Sciatic nerve (tissue), 2 donors: Measurements from ENCODE around the gene PPP3R1. TPM values are rescaled to one million over a fixed set of nuclear protein-coding genes. Genes with fewer than 3 reads are reported as not detected.

Experiments used
- ATAC-seq: fragments of 200-7000 bp; cut with Tn5 transposase; one replicate; pipeline ENCODE4 v1.9.1; 2020; ENCODE audit warnings: mild to moderate bottlenecking, moderate library complexity
- DNase-seq: peaks from one replicate; pipeline ENCODE4 v3.0.0-alpha.2; 2020; ENCODE audit warnings: low spot score
- intact Hi-C: fragments of 100-400 bp; cut with DNase I; formaldehyde crosslinking; loops from one replicate; pipeline ENCODE4 v1.14.2; 2022
- total RNA-seq: library from RNA; stranded (reverse); fragmentation: NEBNext Ultra II Directional; extraction: Animal tissue kit (Norgen Biotek cat#: 25700); gene quantifications from one replicate; pipeline ENCODE4 v1.2.1, GENCODE V29; 2021
- donor health status: DM: no; HTN: no; CAD: no.
- donor health status: DM: no; HTN: no; CAD: no.

The PPP3R1 gene
- total RNA-seq, 1 donor from 2014 or later, result 64.0 TPM

GRCh38 chr2:68272246-68272994, 20.1 kb upstream of the PPP3R1 start:
- intact Hi-C loops, result no loop called here
- peak; percentile 92 for ATAC-seq

DNA sequence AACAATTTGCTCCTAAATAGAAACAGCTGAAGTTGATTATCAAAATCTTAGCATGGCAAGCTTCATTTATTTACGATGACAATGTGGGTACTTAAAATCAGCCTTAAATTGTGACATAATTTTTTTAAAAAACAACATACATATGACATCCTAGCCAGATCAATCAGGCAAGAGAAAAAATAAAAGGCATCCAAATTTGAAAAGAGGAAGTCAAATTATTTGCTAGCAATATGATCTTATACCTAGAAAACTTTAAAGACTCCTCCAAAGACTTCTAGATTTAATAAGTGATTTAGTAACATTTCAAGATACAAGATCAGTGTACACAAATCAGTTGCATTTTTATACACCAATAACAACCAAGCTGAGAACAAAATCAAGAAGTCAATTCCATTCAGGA, 14.3 kb upstream of the PPP3R1 start:
- intact Hi-C loops, result no loop called here
- ATAC-seq (no peak), DNase-seq (no peak)

More at GRCh38 chr2:68272246-68272994, 20.1 kb upstream of the PPP3R1 start:
- no peak for DNase-seq

GRCh38 chr2:68263632-68264031, 11.3 kb upstream of the PPP3R1 start:
- no peak for DNase-seq
- no peak for ATAC-seq
- intact Hi-C loops, result no loop called here

DNA sequence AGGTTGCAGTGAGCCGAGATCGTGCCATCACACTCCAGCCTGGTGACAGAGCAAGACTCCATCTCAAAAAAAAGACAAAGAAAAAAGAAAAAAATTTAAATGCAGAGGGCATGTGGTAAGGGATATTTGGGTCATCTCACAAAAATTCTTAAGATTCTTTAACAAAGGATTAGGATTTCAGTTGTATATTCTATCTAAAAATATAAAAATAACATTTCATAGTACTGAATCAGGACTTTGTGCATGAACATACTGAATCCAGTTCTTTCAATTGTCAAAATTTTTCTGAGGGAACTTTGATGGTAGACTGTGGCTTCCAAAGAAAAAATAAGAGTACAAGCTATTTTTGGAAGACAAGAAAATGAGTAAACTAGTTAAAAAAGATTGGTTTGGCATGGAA, 6.5 kb upstream of the PPP3R1 start:
- no peak for ATAC-seq
- intact Hi-C loops, result no loop called here
- no peak for DNase-seq

DNA sequence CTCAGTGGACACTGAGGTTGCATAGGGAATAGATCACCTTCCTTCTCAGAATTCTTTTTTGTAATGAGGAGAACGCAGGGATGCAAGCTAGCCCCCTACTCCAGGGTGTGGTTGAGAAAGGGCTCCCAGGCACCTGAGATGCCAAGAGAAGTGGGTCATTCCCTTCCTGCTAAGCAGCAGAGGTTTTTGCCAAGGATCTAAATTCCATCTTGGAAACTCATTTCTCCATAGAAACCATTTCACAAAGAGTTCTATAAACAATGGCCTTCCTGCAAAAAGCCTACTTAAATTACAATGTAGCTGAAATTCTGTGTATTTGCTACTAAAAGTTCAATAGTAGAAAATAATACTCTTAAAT, 3.7 kb upstream of the PPP3R1 start:
- ATAC-seq (no peak), DNase-seq (no peak)
- intact Hi-C loops, result no loop called here

DNA sequence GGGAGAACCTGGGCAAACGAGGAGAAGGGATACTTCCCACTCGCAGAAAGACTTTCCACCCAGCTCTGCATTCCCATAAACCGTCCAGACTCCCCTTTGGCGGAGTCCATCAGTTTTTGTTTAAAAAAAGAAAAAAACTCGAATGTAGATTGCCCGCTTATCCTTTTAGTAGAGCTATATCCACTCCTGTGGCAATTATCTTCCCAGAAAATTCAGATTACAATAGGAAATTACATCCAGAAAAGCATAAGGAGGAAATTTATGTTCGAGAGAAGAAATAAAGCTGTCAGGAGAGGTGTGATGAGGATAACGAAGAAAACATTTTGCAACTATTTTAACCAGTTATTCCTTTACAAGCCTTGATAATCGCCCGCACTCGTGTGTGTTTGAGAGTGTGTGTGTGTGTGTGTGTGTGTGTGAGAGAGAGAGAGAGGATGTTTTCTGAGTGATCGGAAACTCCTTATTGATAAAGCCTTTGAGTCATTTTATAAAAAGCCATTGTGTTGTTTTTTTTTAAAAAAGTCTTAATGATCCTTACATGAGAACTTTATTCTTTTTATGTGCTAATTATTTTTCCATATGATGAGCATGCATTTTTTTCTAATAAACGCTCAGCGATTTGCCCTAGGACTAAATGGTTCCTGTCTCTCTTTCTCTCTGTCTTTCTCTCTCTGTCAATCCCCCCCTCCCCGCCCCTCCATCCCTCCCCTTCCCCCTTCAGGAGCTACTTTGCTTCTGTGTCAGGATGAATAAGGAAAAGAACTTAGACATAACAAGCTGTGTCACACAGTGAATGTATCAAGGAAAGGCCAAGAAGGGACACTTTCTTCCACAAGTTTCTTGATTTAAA, 1.1 kb upstream of the PPP3R1 start:
- DNase-seq (no peak), ATAC-seq (peak; percentile 49)
- intact Hi-C loops, result no loop called here

DNA sequence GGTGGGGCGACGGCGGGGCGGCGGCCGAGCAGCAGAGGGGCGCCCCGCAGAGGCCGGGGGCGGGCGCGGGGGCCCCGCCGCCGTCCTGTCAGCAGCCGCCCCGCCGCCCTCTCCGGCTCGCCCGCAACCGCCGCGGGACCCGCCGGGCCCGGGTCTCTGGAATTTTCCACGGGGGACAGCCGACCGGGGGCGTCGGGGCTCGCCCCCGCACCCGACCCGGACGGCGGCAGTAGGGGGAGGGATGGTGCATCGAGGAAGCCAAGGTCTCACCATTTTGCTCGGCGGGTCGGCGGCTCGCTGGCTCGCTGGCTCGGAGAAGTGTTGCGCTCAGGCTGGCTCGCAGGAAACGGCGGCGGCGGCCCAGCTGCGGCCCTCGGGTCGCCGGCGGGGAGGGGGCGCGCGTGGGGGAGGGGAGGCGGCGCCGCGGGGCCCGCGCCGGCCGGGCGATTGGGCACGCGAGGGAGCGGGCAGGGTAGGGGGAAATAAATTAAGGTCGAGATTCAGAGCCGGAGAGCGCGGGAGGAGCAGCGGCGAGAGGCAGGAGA, 405 bp downstream of the PPP3R1 start:
- no peak for ATAC-seq
- intact Hi-C loops, result no loop called here
- DNase-seq, result peak; percentile 72

DNA sequence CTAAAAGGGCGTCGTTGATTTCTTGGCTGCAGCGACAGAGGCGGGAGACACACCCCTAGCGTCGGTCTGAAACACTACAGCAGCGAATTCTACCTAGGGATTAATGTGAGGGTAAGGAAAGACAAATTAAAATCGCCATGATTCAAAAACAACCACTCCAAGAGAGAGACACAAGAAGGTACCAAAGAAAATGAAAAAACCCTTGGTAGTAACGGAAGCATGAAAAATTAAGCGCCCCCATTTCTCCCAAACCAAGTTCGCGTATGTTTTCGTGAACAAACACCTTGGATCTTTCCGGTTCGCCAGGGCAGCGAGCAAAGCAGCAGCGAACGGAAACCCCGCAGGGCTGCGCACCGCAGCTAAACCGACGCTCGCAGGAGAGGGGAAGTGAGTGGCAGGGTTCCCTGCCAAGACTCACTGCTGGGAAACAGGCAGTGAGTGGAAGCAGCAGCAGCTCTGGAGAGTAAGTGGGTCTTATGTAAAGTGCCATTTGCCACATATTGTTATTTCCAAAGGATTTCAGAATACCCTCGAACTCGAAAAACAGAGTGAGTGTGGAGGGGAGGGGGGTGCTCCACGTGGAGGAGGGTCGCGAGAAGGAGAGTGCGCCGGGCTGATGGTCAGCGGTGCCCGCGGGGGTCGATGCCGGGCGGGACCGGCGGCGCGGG, 1.0 kb downstream of the PPP3R1 start:
- peak; percentile 73 for DNase-seq
- ATAC-seq, result peak; percentile 61

DNA sequence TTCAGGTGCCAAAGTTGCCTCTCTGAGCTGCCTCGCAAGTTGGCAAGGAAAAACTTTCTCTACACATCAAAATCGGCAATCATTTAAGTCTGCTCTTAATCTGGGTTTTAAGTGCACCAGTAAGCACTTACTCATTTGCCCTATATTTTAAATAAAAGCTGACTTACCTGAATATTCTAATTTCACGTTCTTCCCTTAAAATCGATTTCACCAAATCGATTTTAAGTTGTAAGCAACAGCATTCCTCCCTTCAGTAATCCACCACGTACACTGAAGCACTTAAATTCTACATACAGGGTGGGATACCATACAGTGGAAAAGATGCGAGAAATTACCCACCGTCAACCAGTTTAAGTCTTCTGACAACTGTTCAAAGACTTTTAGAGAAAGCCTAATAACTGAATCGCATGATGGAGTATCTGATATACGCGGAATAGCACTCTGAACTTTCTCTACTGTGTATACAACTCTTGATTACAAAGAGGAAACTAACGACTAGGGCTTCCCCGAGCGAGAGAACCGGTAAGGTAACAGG, 1.6 kb downstream of the PPP3R1 start:
- intact Hi-C loops, result no loop called here
- DNase-seq (no peak), ATAC-seq (no peak)

More for the DNA sequence above, 1.0 kb downstream of the PPP3R1 start:
- intact Hi-C loops, result no loop called here

- ATAC-seq (no peak), DNase-seq (no peak)
- intact Hi-C loops, result no loop called here
Observed at GRCh38 chr2:68250196-68250595, 2.1 kb downstream of the PPP3R1 start.

DNA sequence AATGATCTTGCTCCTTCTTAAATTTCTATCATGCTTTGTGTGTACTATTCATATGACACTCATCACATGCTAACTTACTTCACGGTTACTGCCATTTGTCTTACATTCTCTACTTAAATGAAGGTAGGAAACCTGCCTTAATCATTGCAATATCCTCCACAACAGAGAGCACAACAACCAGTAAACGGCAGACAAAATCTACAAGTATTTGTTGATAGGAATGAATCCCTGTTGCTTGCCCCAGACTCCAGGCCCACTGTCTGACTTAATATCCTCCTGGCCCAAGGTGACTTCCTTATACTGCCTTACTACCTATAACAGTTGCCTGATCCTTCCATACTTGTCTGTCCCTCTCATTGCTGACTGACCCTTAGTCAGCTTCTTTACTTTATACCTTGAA, 3.5 kb downstream of the PPP3R1 start:
- intact Hi-C loops, result no loop called here
- no peak for ATAC-seq
- no peak for DNase-seq

- DNase-seq, result no peak
- intact Hi-C loops, result no loop called here
- ATAC-seq, result no peak
Observed at GRCh38 chr2:68248361-68248760, 4.0 kb downstream of the PPP3R1 start.

GRCh38 chr2:68246396-68246795, 5.9 kb downstream of the PPP3R1 start:
- intact Hi-C loops, result no loop called here
- DNase-seq (no peak), ATAC-seq (no peak)

DNA sequence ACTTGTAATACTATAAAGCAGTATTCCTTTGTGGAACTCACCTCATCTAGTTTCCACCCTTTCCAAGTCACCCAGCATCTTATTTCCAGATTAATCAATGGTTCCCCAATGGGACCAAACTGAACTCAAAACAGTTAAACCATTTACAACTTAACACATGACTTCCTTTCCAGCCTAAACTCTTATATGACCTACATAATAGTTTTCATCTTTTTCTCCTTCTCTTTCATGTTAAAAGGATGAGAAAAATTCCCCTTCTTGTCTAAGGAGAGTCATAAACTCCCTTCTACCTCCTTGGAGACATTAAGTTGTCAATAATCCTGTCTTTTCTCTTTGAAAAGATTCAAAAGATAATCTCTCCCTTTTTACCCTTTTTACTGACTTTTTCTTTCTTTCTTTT, 6.7 kb downstream of the PPP3R1 start:
- DNase-seq (no peak), ATAC-seq (no peak)
- intact Hi-C loops, result no loop called here

- intact Hi-C loops, result no loop called here
- DNase-seq (no peak), ATAC-seq (no peak)
Observed at GRCh38 chr2:68245066-68245465, 7.3 kb downstream of the PPP3R1 start.

DNA sequence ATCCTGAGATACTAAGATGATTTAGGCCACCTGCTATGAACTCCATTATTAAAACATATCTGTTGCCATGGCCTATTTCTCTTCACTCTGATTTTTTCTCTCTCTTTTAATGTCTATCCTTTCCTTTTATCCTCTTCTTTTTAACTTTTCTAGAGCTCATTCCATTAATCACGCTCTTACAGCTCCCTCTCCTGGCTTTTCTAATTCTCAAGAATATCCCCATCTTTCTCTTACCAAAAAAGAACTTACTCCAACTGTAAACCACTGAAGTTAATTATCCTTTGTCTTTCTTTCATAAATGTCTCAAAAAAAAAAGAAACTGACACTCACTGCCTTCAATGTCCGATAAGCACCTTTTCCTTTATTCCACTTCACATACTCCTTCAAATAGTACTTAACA, 7.9 kb downstream of the PPP3R1 start:
- intact Hi-C loops, result no loop called here

GRCh38 chr2:68241732-68242131, 10.6 kb downstream of the PPP3R1 start:
- no peak for ATAC-seq
- intact Hi-C loops, result no loop called here
- DNase-seq, result no peak

More for the DNA sequence above, 7.9 kb downstream of the PPP3R1 start:
- no peak for ATAC-seq
- no peak for DNase-seq

DNA sequence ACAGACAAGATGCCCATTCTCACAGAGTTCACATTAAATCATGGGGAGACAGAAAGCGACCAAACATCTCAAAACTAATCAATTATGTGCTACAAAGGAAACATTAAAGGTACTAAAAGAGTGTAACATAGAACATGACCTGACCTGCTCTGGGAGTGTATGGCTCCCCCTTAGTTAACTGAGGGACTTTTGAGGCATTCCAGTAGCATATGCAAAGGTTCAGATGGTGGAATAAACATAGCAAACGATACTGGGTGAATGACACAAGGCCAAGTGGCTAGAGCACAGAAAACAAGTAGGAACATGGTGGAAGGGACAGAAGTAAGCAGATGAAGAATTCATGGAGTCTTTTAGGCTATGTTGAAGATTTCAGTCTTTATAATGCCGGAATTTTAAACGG, 11.9 kb downstream of the PPP3R1 start:
- intact Hi-C loops, result no loop called here
- DNase-seq (no peak), ATAC-seq (no peak)
